HG03439 (cell line): ENCODE results near the gene HEBP1.

Experiments
- ATAC-seq: cut with Tn5 transposase; IDR thresholded peaks from one replicate; pipeline ENCODE4 v1.9.1; 2021; ENCODE audit warnings: mild to moderate bottlenecking, moderate library complexity; ENCODE audit not compliant: unreplicated experiment

Gene HEBP1

DNA sequence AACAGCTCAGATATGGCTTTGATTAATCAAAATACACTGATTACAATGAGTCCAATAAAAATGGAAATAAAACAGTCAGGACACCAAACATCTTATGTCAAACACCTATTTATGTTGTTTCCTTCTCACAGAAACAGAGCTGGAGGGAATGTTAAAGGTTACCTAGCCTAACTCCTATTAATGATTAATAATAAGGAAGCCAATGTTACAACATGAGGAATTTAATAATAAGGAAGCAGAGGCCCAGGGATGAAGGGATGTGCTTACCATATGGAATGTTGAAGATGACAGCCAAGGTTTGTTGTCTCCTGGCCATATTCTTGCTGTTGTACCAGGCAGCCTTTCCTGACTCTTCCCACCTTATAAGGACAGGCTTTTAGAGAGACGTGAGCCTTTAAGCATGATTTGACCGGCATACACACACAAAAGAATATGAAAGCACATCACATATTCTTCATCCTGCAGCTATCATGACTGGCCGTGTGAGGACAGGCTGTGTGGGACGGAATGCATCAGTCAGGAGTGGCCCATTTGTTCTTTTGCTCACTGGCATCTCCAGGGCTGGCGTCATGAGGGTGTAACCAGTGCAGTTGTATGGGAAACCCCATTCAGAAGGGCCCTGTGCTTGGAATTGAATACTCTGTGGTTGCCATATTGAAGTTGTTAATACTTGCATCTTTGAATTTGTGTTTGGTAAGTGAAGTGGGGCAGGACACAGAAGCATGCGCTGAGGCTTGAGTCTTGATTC is 45.0 kb downstream of the HEBP1 start:
- no peak for ATAC-seq

DNA sequence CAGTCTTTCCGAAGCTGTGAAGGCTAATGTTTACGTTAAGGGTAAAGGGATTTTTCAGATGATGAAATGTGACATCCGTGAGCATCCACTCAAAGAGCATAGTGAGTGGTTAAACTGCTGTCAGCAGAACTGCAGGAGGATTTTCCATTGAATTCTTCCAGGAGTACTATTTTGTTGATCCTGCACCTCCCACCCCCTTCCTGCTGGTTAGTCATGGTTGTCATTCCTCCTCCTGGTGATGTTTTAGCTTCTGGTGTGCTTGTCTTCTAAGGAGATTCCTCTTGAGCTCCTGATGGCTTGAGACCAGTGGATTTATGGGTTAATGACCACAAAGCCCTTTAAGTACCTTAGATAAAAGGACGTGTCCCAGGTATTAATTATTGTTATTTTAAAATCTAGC is 45.7 kb downstream of the HEBP1 start:
- ATAC-seq: no peak

DNA sequence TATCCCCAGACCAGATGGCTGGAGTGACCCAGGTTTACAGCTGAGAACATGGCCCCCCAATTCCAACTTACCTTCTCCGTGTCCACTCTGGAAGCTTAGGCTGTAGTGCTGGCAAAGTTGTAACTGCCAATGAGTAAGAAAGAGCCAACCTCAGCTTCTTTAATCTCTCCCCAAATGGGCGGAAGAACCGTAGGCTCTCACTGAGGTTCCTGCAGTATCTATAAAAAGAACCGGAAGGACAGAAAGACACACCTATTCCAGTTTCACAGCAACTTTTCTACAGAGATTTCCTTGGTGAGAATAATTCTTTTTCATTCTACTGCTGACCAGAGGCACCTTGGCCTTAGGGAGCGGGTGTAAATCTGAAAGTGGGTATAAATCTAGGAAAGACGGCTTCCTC is 48.0 kb downstream of the HEBP1 start, which contains the start of gene GPRC5D:
Gene GPRC5D (minus strand): TSS at position 135 of the 400 bp plus-strand sequence. CDS start 1,786 bp downstream, outside the sequence.
- ATAC-seq: no peak

DNA sequence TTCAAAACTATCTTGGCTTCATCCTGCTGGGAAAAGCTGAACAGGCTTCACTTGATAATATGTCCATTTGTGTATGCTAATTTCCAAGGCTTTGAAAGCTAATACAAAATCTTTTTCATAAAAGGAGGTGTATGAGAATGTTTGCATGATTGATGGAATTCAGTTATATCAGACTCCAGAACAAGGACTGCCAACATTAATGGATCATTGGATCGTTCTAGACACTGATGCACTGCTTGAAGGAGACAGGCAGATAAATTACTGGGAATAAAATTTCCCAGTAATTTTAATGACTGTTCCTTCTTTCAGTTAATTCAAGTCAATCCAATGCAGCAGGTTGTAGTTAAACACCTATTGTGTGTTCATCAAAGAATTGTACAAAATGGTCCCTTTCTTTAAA is 48.6 kb downstream of the HEBP1 start:
- ATAC-seq: no peak

DNA sequence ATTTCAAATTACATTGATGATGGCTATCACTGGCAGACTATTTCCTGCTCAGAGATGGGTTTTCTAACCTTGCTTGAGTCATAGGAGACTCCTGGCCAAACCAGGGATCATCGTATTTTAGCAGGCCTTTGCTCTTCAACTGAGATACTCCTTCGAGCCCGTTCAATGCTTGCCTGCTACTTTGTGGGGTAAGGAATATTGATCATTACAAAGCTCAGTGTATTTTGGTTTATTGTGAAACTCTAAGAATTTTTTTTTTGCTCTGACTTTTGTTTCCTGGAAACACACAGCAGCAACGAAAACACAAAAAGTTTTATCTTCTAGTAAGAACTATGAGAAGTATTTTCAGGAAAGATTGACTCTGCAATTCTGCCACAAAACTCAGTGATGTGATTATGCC is 52.2 kb downstream of the HEBP1 start:
- no peak for ATAC-seq

DNA sequence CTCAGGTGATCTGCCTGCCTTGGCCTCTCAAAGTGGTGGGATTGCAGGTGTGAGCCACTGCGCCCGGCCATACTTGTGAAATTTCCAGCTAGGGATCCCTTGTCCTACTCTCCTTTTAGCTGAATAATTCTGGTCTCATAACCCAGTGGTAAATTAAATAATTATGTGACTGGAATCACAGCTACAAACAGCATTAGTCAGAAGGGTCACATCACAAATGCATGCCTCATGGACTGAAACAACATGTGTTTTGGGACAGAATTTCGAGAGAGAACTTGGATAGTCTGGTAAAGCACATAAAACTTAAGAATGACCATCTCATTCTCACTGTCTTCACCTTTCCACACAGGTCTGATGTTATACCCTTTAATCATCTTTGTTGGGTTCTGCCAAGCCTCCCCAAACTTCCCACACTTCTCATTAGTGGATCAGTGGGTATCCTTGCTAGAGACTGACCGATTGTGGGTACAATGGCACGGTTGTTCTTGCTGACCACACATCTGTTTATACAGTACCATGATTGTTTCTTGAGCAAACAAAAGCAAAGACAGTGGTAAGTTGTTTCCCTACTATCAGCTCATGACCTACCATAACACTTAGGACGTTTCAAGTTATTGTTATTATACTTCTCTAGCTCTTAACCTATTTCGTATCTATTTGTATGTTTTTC is 53.2 kb downstream of the HEBP1 start:
- no peak for ATAC-seq

DNA sequence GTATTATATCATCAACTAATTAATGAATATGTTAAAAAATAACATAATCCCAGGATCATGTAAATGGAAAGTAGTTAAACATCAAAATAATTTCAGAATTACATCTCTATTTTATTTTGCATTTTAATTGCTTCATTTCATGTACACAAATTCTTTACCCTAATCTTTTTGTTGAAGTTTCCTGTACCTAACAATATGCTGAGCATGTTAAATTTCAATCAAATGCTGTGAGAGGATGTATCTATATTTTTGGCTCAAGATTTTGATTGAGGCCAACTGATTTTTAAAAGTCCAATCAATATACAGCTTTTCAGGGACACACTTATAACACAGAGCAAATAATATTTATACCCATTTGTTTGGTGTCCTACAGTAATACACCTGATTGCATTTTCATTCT is 54.5 kb downstream of the HEBP1 start:
- ATAC-seq: no peak

DNA sequence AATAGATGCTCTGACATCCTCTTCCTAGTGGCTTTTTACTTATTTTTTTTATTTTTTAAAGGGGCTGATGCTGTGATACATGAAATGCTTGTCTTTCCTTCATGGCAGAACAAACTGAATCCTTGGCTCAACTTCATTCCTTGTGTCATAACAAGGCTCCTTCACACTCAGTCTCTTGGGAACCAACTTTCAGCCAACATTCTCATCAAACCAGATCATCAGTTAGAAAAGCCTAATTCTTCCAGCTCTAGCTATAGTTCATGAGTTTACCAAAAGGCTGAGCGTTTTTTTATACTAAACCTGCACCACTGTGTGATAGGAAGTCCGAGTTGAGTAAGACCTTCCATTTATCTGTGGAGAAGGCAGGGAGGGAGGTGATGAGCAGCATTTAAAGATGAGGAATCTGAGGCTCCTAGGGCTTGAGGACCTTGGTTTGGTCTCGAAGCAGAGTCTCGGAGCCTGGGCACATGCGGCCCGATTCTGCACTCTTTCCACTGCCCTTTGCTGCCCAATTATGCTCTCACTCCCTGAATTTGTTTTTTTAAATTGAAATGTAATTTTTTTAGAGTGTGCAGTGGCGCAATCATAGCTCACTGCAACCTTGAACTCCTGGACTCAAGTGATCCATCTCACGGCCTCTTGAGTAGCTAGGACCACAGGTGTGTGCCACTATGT is 56.3 kb downstream of the HEBP1 start:
- no peak for ATAC-seq

DNA sequence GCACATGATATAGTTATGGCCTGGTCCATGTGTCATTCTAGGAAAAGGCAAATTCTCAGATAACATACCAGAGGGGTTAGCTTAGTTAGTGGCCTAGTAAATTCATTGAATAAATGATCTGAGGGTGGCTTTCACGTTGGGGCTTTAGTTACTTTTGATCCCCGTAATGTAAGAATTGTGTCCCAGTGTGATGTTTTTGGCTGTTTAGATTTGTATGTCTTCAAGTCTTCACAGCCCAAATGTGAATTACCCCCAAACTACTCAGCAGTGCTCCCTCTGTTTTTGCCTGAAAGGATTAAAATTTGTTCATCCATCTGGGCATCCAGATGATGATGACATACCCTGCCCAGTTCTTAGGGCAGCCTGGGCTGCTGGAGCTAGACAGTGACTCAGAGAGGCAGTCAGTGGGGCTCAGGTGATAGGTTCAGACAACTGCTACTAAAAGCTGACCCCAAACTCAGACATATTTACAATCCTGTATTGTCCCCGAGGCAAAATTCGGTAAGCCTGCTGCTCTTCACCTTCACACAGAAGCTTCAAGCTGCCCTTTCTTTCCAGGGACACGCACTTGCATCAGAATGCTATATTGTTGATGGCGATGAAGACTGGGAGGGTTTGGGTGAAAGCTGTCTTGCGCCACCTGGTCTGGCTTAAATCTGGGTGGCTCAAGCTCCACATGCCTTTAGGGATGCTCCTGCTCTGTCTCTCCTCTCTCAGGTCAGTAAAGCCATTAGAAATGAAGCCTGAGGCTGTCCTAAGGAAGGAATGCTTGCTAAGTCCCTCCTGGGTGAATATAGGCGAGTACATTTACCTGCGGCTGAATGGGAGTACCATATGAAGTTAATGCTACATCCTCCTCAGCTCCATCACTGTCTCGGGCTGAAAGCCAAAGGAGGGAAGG is 58.4 kb downstream of the HEBP1 start:
- no peak for ATAC-seq

DNA sequence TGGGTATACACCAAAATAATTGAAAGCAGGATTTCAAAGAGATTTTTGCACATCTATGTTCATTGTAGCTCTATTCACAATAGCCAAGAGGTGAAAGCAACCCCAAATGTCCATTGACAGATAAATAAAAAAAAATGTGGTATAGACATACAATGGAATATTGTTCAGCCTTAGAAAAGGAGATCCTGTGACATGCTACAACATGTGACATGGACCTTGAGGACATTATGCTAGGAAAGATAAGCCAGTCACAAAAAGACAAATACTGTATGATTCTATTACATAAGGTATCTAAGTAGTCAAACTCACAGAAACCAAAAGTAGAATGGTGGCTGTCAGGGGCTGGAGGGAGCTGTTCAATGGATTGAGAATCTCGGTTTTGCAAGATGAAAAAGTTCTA is 60.2 kb downstream of the HEBP1 start:
- ATAC-seq: no peak

DNA sequence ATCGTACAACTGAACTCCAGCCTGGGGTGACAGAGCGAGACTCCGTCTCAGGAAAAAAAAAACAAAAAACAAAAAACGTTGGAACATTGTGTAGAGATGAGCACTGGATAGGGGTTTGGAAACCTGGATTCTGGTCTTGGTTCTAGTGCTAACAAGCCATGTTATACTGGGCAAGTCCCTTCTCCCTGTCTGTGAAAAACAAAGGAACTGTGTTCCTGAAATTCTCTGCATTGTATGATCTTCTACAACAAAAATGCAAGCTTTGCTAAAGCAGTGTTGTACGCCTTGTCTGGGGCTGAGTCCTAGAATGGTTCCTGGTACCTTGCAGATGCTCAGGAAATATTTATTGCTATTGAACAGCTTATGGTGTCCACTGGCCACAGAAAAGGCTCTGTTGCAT is 61.5 kb downstream of the HEBP1 start:
- ATAC-seq: no peak

DNA sequence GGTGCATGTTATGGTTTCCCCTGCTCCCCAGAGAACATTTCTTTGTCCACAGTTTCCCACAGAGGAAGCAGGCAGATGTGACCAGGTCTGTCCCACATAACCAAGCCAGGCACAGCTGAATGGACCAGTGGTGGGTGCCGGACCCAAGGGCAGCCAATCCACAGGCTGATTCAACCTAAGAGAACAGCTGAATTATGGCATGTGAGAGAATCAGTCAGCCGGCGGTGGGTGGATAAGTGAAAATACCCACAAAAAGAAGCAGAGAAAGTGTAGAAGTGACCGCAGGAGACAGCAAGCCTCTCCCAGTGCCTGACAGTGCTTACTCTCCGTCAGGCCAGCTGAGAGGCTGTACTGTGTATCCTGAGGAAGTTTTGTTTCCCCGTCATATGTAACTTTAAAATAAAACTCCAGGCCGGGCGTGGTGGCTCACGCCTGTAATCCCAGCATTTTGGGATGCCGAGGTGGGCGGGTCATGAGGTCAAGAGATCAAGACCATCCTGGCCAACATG is 63.0 kb downstream of the HEBP1 start:
- ATAC-seq: no peak

DNA sequence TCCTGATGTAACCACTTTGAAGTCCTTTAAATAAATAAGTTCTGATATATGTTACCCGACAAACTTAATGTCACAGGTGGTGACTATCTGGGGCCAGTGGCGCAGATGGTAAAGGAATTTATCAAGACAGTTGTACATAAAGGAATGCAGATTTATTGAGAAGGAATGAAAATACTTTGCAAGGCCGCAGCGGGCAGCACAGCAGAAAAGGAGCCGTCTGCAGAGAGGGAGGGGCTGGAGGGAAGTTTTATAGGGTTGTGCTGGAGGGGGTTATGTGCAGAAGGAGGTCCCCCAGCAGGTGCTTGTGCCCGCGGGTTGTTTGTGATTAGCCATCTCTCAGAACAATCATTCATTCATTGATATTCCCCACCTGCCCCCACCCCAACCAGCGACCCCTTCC is 65.5 kb downstream of the HEBP1 start:
- no peak for ATAC-seq

DNA sequence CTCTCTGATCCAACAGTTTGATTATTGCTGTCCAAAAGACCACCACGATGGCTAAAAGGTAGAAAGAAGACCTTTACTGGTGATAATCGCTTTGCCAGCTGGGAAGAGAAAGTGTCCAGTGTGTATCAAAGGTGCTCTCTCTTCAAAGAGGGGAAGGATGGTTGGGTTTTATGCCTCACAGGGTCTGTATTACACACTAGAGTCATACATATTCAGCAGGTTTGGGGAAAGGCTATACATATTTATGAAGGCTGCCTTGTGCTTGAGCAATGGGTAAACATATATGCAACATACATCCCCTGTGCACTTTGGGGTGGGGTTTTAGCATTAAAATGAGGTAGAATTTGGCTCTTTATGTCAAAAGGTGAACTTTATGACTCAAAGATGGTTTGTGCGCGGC is 66.3 kb downstream of the HEBP1 start:
- ATAC-seq: no peak

DNA sequence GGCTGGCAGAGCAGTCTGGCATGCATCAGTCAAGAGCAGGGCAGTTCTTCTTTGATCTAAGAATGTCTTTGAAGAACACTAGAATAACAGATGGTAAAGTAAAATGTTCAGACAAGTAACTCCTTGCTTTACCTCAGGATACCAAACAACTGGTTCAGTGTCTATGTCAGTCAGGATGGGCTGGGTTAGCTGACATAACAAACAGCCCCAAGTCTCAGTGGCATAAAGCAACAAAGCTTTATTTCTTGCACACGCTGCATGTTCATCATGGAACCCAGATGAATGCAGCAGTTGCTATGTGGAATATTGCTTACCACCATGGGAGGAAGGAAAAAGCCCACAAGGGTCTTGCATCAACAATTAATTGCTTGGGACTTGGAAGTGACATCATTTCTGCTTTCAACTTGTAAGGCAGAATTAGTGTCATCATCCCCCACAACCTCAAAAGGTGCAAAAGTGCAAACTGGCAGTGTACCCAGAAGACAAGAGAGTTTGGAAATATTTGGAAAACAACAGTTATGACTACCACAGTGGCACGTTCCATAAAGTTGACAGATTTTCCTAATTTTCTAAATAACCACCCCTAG is 69.3 kb downstream of the HEBP1 start:
- ATAC-seq: no peak

DNA sequence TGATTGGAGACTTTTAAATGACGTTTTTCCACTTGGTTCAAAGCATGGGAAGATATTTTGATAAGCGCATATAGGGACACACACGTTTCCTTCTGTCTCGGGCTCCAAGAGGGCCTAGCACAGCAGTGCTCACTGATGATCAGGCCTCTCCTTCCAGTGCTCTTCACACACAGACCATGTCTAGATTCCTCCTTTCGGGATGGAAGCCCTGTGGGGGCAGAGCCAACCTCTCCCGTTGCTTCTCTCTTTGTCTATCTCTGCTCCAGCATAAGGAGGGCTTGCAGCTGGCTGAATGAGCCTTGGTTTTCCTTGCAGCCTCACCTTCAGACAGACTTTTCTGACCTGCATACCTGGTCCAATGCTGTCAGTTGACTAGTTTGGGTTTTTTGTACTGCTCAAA is 70.4 kb downstream of the HEBP1 start:
- ATAC-seq: no peak

DNA sequence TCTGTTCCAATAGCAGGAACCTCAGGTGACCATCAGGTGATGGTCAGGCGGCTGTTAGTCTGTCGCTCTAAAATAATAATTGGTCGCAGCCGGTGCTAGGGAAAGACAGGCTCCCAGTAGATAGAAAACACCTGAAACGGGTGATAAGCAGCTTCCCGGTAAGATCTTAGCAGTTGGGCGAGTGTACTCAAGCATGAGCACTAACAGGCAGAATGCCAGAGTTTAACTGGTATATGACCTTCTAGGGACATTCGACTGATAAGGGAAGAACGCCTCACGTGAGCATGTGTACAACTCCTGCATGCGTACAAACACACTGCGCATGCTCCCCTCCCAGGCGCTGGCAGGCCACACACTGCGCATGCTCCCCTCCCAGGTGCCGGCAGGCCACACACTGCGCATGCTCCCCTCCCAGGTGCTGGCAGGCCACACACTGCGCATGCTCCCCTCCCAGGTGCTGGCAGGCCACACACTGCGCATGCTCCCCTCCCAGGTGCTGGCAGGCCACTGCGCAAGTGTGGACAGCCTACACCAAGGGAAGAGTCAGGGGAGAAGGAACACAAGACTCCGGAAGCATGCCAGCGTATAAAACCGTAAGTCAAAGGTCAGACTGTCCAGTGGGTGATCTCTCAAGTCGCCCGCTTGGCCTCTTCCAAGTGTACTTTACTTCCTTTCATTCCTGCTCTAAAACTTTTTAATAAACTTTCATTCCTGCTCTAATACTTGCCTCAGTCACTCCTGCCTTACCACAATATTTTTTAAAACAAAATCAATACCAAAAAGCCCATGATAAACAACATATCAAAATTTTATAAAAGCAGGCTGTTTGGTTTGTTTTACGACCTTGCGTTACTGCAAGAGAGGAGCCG is 72.6 kb downstream of the HEBP1 start:
- no peak for ATAC-seq

DNA sequence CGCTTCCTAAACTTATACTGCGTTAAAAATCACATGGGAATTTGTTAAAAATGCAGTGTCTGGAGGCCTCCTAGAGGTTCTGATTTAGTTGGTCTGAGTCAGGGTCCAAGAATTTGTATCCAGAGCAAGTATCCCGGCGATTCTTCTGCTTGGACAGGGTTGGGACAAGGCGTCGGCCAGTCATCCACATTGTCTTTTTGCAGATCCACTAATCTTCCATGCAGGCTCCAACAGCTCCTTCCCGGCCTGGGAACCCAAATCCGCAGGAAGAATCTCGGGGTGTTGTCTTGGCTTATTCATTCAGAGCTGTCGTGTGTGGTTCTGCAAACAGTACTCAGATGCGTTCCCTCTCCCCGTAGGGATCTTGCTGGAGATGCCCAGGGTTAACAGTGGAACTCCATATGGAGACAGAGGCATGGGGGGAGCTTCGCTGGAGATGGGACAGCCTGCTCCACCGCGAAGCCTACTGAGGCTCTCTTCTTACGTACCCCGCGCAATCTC is 73.4 kb downstream of the HEBP1 start:
- no peak for ATAC-seq

DNA sequence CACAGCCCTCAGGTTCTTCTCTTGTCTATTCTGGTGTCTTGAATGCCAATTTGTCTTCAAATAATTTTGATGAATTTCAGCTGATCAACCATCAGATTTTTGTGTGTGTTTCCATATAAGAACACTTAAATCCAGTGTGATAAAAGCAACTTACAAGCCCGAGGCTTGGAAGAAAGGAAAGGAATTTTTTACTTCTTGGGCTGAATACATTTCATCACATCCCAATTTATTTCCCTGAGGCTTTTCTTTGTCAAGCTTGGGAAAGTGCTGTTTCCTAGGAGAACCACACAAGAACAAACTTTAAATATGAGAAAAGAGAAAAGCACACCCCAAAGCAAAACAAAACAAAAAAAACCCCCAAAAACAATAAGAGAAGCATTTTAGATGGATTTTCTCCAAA is 74.7 kb downstream of the HEBP1 start:
- no peak for ATAC-seq
